HG03460 (cell line): Measurements from ENCODE around the gene CDK8.
"Not testable (repeated sequence)": the region's sequence is repeated elsewhere in the genome, so short reads cannot be mapped to it uniquely, and the experiment has no call there.

ENCODE experiments used
- ATAC-seq: cut with Tn5 transposase; IDR thresholded peaks from one replicate; pipeline ENCODE4 v1.9.1; 2021; ENCODE audit not compliant: unreplicated experiment

The CDK8 gene

GRCh38 chr13:26252006-26252405 is 1.9 kb upstream of the CDK8 start:
- ATAC-seq = not testable (repeated sequence)

- no peak for ATAC-seq
These were observed 605 bp upstream of the CDK8 start for GRCh38 chr13:26253262-26253786.

- ATAC-seq = peak; percentile 38
These were observed 718 bp downstream of the CDK8 start for GRCh38 chr13:26254583-26255111.

- no peak for ATAC-seq
These were observed 1.2 kb downstream of the CDK8 start for GRCh38 chr13:26255115-26255514.

- no peak for ATAC-seq
These were observed 1.9 kb downstream of the CDK8 start for GRCh38 chr13:26255691-26256277.

- ATAC-seq = no peak
These were observed 3.1 kb downstream of the CDK8 start for GRCh38 chr13:26257049-26257448.

GRCh38 chr13:26259634-26260033 is 5.7 kb downstream of the CDK8 start:
- no peak for ATAC-seq

- no peak for ATAC-seq
These were observed 8.2 kb downstream of the CDK8 start for GRCh38 chr13:26262156-26262555.

GRCh38 chr13:26266311-26266710 is 12.4 kb downstream of the CDK8 start:
- ATAC-seq = no peak

- no peak for ATAC-seq
These were observed 16.8 kb downstream of the CDK8 start for GRCh38 chr13:26270707-26271106.

GRCh38 chr13:26272621-26273020 is 18.7 kb downstream of the CDK8 start:
- no peak for ATAC-seq

- no peak for ATAC-seq
These were observed 26.4 kb downstream of the CDK8 start for GRCh38 chr13:26280295-26280694.

GRCh38 chr13:26280822-26281221 is 26.9 kb downstream of the CDK8 start:
- ATAC-seq = no peak

- ATAC-seq = not testable (repeated sequence)
These were observed 32.0 kb downstream of the CDK8 start for GRCh38 chr13:26285911-26286310.

GRCh38 chr13:26288838-26289237 is 34.9 kb downstream of the CDK8 start:
- not testable (repeated sequence) for ATAC-seq

- no peak for ATAC-seq
These were observed 41.9 kb downstream of the CDK8 start for GRCh38 chr13:26295812-26296211.

GRCh38 chr13:26299168-26299750 is 45.3 kb downstream of the CDK8 start:
- no peak for ATAC-seq

- no peak for ATAC-seq
These were observed 46.2 kb downstream of the CDK8 start for GRCh38 chr13:26300140-26300539.

GRCh38 chr13:26305676-26306075 is 51.7 kb downstream of the CDK8 start:
- no peak for ATAC-seq

GRCh38 chr13:26307701-26308100 is 53.8 kb downstream of the CDK8 start:
- no peak for ATAC-seq

GRCh38 chr13:26308250-26308649 is 54.3 kb downstream of the CDK8 start:
- no peak for ATAC-seq

GRCh38 chr13:26308836-26309235 is 54.9 kb downstream of the CDK8 start:
- ATAC-seq = no peak

- no peak for ATAC-seq
These were observed 56.1 kb downstream of the CDK8 start for GRCh38 chr13:26310003-26310402.
